PC-3 (cell line): ENCODE results near the gene GABARAP. TPM values are rescaled to one million over a fixed set of nuclear protein-coding genes. Genes with fewer than 3 reads are reported as not detected.

Experiments
- ATAC-seq: fragments of 200-7000 bp; cut with Tn5 transposase; 2 replicates; pipeline ENCODE4 v1.9.1; 2020; ENCODE audit warnings: mild to moderate bottlenecking, moderate library complexity
- BruUV-seq: library from RNA; stranded (reverse); fragments of 400-500 nt; replicated peaks from 2 replicates; lab custom pipeline; 2021; lab: Mats Ljungman, UMichigan
- CTCF ChIA-PET: fragments of 300-600 bp; sonication (Branson Sonifier 250); formaldehyde crosslinking; loops from one replicate; lab custom pipeline; 2022; ENCODE audit warnings: antibody characterized with exemption; lab: Charles Lee
- POLR2A ChIA-PET: fragments of 300-600 bp; sonication (Branson Sonifier 250); formaldehyde crosslinking; loops from one replicate; lab custom pipeline; 2022; ENCODE audit warnings: antibody characterized with exemption; ENCODE audit not compliant: unreplicated experiment; lab: Charles Lee
- DNase-seq: peaks from one replicate; pipeline ENCODE4 v3.0.0-alpha.2; 2015
- H2AFZ ChIP-seq: fragments of 300-600 bp; sonication (generic); 2 replicates; pipeline ENCODE4 v1.6.0; 2016; ENCODE audit warnings: antibody characterized with exemption, low read length
- H3F3A ChIP-seq: fragments of 300-600 bp; sonication (generic); one replicate; pipeline ENCODE4 v1.6.0; 2017; ENCODE audit warnings: antibody characterized with exemption, low read length, control low read depth, mild to moderate bottlenecking; ENCODE audit not compliant: unreplicated experiment
- H3K27ac ChIP-seq: fragments of 300-600 bp; sonication (generic); 2 replicates; pipeline ENCODE4 v1.5.1; 2016; ENCODE audit warnings: mild to moderate bottlenecking, low read length
- H3K27me3 ChIP-seq: fragments of 300-600 bp; sonication (generic); 2 replicates; pipeline ENCODE4 v1.6.1; 2016; ENCODE audit warnings: low read length, mixed read lengths
- H3K36me3 ChIP-seq: fragments of 300-600 bp; sonication (generic); 2 replicates; pipeline ENCODE4 v1.6.1; 2016; ENCODE audit warnings: low read depth, mixed run types, low read length, mixed read lengths
- H3K4me1 ChIP-seq: fragments of 300-600 bp; sonication (generic); 2 replicates; pipeline ENCODE4 v1.5.1; 2016; ENCODE audit warnings: low read length; ENCODE audit not compliant: insufficient read depth
- H3K4me2 ChIP-seq: fragments of 300-600 bp; sonication (generic); 2 replicates; pipeline ENCODE4 v1.6.0; 2016; ENCODE audit warnings: low read length
- H3K4me3 ChIP-seq: fragments of 300-600 bp; sonication (generic); 2 replicates; pipeline ENCODE4 v1.5.1; 2016; ENCODE audit warnings: mild to moderate bottlenecking, low read length, mixed read lengths
- H3K79me2 ChIP-seq: fragments of 300-600 bp; sonication (generic); 2 replicates; pipeline ENCODE4 v1.6.1; 2017; ENCODE audit warnings: low read length, mixed read lengths
- H3K9ac ChIP-seq: fragments of 300-600 bp; sonication (generic); 2 replicates; pipeline ENCODE4 v1.6.0; 2016; ENCODE audit warnings: mild to moderate bottlenecking, low read length
- H3K9me2 ChIP-seq: fragments of 300-600 bp; sonication (generic); replicated peaks from 2 replicates; pipeline ENCODE4 v1.6.1; 2016; ENCODE audit warnings: mixed run types, low read length, mixed read lengths
- H3K9me3 ChIP-seq: fragments of 300-600 bp; sonication (generic); 2 replicates; pipeline ENCODE4 v1.6.1; 2016; ENCODE audit warnings: low read length, mixed read lengths
- H4K20me1 ChIP-seq: fragments of 300-600 bp; sonication (generic); 2 replicates; pipeline ENCODE4 v1.6.1; 2016; ENCODE audit warnings: low read length, mixed read lengths
- CTCF ChIP-seq: fragments of 300-600 bp; sonication (generic); conservative IDR thresholded peaks from 2 replicates; pipeline ENCODE4 v1.5.1; 2017; ENCODE audit warnings: antibody characterized with exemption, low read depth, mild to moderate bottlenecking, low read length
- EZH2 ChIP-seq: fragments of 300-600 bp; sonication (generic); IDR thresholded peaks from one replicate; pipeline ENCODE4 v1.6.1; 2017; ENCODE audit warnings: antibody characterized with exemption, mild to moderate bottlenecking, low read length; ENCODE audit not compliant: unreplicated experiment
- EZH2phosphoT487 ChIP-seq: fragments of 300-600 bp; sonication (generic); IDR thresholded peaks from 2 replicates; pipeline ENCODE4 v1.6.1; 2018; ENCODE audit warnings: mild to moderate bottlenecking, antibody characterized with exemption, low read length, borderline replicate concordance
- intact Hi-C: fragments of 100-400 bp; cut with micrococcal nuclease; formaldehyde crosslinking; loops from 2 replicates; pipeline ENCODE4 v1.9.0; 2023
- total RNA-seq: library from RNA; depleted of rRNA; stranded (reverse); fragments of >200 nt; gene quantifications from 2 replicates; pipeline ENCODE4 v1.2.3, GENCODE V29; 2014

The GABARAP gene
- total RNA-seq, 1 experiment from 2014 or later, result 103 TPM

GRCh38 chr17:7223375-7223774 is 18.9 kb downstream of the GABARAP start:
- Histone ChIP-seq H3K4me2 (no peak overlapping the region), H3K27ac (no peak overlapping the region), H3K27me3 (no peaks in the 10 kb centered on the region), H4K20me1 (peaks cover 14% of the 10 kb centered on the region; the same call in 1 of the 2 replicates), H3K79me2 (peaks cover 25% of the 10 kb centered on the region), H3K9ac (no peak overlapping the region), H3K4me3 (no peak overlapping the region), H3K9me2 (no peaks in the 10 kb centered on the region), H2AFZ (no peak overlapping the region), H3K36me3 (peaks cover 26% of the 10 kb centered on the region), H3F3A (no peaks in the 10 kb centered on the region), H3K4me1 (peaks cover 18% of the 10 kb centered on the region; the same call in 1 of the 2 replicates), H3K9me3 (no peaks in the 10 kb centered on the region)
- ATAC-seq (no peak), DNase-seq (no peak)
- no peak for TF ChIP-seq CTCF
- TF ChIP-seq EZH2phosphoT487, result no peak
- TF ChIP-seq EZH2, result no peak
- POLR2A ChIA-PET, result no interaction called here
- CTCF ChIA-PET, result no interaction called here
- intact Hi-C loops, result no loop called here
- BruUV-seq, result no TSS peak

GRCh38 chr17:7222972-7223292 is 19.3 kb downstream of the GABARAP start:
- BruUV-seq, result no TSS peak
- Histone ChIP-seq H3K9me3 (no peaks in the 10 kb centered on the region), H3K9me2 (no peaks in the 10 kb centered on the region), H4K20me1 (peaks cover 14% of the 10 kb centered on the region; the same call in 1 of the 2 replicates), H3K27ac (no peak overlapping the region), H3K36me3 (peaks cover 26% of the 10 kb centered on the region), H3K79me2 (peaks cover 25% of the 10 kb centered on the region), H3K4me2 (no peak overlapping the region), H3K4me3 (no peak overlapping the region), H3K4me1 (peaks cover 20% of the 10 kb centered on the region; the same call in 1 of the 2 replicates), H3F3A (no peaks in the 10 kb centered on the region), H3K9ac (no peak overlapping the region), H2AFZ (no peak overlapping the region), H3K27me3 (no peaks in the 10 kb centered on the region)
- POLR2A ChIA-PET, result no interaction called here
- CTCF ChIA-PET, result no interaction called here
- no peak for ATAC-seq
- intact Hi-C loops, result no loop called here
- TF ChIP-seq CTCF (no peak), EZH2 (no peak), EZH2phosphoT487 (no peak)
- DNase-seq, result no peak

- TSS peak; percentile 32 for BruUV-seq
Observed at GRCh38 chr17:7222093-7222971, 19.9 kb downstream of the GABARAP start.

More at GRCh38 chr17:7222093-7222971, 19.9 kb downstream of the GABARAP start:
- no peak overlapping the region for H2AFZ ChIP-seq
- ATAC-seq (no peak), DNase-seq (no peak)
- H3K27ac ChIP-seq, result no peak overlapping the region
- intact Hi-C loops, result no loop called here
- peaks cover 14% of the 10 kb centered on the region; the same call in 1 of the 2 replicates for H4K20me1 ChIP-seq
- H3K27me3 ChIP-seq, result no peaks in the 10 kb centered on the region
- H3K36me3 ChIP-seq, result peaks cover 26% of the 10 kb centered on the region
- H3F3A ChIP-seq, result no peaks in the 10 kb centered on the region
- POLR2A ChIA-PET, result no interaction called here
- H3K9me3 ChIP-seq, result no peaks in the 10 kb centered on the region
- H3K4me2 ChIP-seq, result no peak overlapping the region
- peaks cover 23% of the 10 kb centered on the region; the same call in 1 of the 2 replicates for H3K4me1 ChIP-seq
- CTCF ChIA-PET, result no interaction called here
- no peak overlapping the region for H3K9ac ChIP-seq
- no peak for TF ChIP-seq CTCF
- TF ChIP-seq EZH2, result no peak
- TF ChIP-seq EZH2phosphoT487, result no peak
- no peaks in the 10 kb centered on the region for H3K9me2 ChIP-seq
- H3K4me3 ChIP-seq, result no peak overlapping the region
- peaks cover 25% of the 10 kb centered on the region for H3K79me2 ChIP-seq
